ENCODE measurements around the gene RSAD2. TPM values are rescaled to one million over a fixed set of nuclear protein-coding genes. Genes with fewer than 3 reads are reported as not detected.

RSAD2 gene
- total and polyA plus RNA-seq, 9 of the 15 experiments (the other 6 are each of a cell fraction or from before 2014, with no cell fraction given), result 0.15 to 1.4 (median 0.28) TPM

DNA sequence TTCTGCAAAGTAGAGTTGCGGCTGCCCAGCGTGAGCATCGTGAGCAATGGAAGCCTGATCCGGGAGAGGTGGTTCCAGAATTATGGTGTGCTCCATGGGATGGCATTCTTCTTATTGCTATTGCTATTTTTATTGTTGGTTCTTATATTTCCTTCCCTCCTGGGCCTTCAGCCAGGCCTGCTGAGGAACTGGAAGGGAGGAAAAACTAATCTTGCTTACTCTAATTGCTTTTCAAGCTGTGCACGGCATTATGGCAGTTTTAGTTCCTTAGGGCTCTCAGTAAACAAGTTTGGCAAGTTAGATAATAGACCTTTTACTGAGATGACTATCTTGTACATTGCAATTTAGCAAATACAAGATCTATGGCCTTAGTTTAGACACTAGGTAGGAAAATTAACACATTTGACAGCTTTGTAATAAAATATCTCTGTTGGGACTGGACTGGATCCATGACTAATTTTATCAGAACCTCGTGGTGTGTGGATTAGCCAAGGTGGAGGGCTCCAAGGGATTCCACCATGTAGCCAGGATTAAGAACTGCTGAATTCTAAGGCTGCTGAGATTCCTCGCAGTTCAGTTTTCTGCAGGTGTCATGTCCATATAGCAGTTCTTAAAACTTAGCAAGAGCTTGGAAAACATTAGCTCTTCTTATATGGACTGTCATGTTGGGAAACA, 6.0 kb downstream of the RSAD2 start (continued):
- TF ChIP-seq SFPQ (IDR thresholded peaks at IDR 0.05; ENCODE audit: low read depth, low read length) (no peak), ZNF766 (CRISPR knock-in tag; conservative IDR thresholded peaks at IDR 0.05) (no peak), ZNF347 (CRISPR knock-in tag; IDR thresholded peaks at IDR 0.05; ENCODE audit: low read depth) (no peak), ARID1B (IDR thresholded peaks at IDR 0.05) (peak; percentile 69), ZNF639 (CRISPR knock-in tag; conservative IDR thresholded peaks at IDR 0.05 in 1 of 2, IDR thresholded peaks at IDR 0.05 in 1 of 2) (no peak), MTA2 (IDR thresholded peaks at IDR 0.05; ENCODE audit: low read depth) (no peak), MLX (CRISPR knock-in tag; conservative IDR thresholded peaks at IDR 0.05) (no peak), ZNF143 (CRISPR knock-in tag; IDR thresholded peaks at IDR 0.05) (no peak), ZBTB17 (CRISPR knock-in tag; IDR thresholded peaks at IDR 0.05) (no peak), NCOA6 (IDR thresholded peaks at IDR 0.05) (no peak), GATA2 (CRISPR knock-in tag; IDR thresholded peaks at IDR 0.05) (0 out of 2 replicates have a peak, but pooled peaks have one; percentile 27), CXXC5 (CRISPR knock-in tag; IDR thresholded peaks at IDR 0.05) (0 out of 2 replicates have a peak, but pooled peaks have one; percentile 18), ILK (tag; IDR thresholded peaks at IDR 0.05; ENCODE audit: borderline replicate concordance, low read depth) (no peak), ELF1 (tag; IDR thresholded peaks at IDR 0.05) (no peak), LEF1 (IDR thresholded peaks at IDR 0.05) (no peak), RCOR1 (IDR thresholded peaks at IDR 0.05; ENCODE audit: borderline replicate concordance in 1 of 2, low read depth in 2 of 2, low read length in 2 of 2) (peak in 1 of 2 experiments; percentile 91; a peak in 3 of 4 replicates)
- TF ChIP-seq, protein P1, sequence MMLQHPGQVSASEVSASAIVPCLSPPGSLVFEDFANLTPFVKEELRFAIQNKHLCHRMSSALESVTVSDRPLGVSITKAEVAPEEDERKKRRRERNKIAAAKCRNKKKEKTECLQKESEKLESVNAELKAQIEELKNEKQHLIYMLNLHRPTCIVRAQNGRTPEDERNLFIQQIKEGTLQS (IDR thresholded peaks at IDR 0.05), result no peak
- TF ChIP-seq, protein P1 (CRISPR knock-in tag; conservative IDR thresholded peaks at IDR 0.05), result no peak
- TF ChIP-seq, protein P2, sequence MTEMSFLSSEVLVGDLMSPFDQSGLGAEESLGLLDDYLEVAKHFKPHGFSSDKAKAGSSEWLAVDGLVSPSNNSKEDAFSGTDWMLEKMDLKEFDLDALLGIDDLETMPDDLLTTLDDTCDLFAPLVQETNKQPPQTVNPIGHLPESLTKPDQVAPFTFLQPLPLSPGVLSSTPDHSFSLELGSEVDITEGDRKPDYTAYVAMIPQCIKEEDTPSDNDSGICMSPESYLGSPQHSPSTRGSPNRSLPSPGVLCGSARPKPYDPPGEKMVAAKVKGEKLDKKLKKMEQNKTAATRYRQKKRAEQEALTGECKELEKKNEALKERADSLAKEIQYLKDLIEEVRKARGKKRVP (CRISPR knock-in tag; IDR thresholded peaks at IDR 0.05), result no peak
- TF ChIP-seq, protein P3, sequence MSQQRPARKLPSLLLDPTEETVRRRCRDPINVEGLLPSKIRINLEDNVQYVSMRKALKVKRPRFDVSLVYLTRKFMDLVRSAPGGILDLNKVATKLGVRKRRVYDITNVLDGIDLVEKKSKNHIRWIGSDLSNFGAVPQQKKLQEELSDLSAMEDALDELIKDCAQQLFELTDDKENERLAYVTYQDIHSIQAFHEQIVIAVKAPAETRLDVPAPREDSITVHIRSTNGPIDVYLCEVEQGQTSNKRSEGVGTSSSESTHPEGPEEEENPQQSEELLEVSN (IDR thresholded peaks at IDR 0.05; ENCODE audit: borderline replicate concordance in 1 of 2, extremely low read depth in 1 of 2, insufficient read depth in 1 of 2, insufficient read length in 1 of 2, low read depth in 1 of 2, low read length in 1 of 2, poor library complexity in 1 of 2, severe bottlenecking in 1 of 2), result no peak
